OCI-LY1 (cell line): ENCODE results near the gene SLC25A25.

Experiments used
- H2AFZ ChIP-seq: fragments of 200-600 bp; sonication (generic), shearing (Covaris generic); 2 replicates; pipeline ENCODE4 v1.6.0; 2014; ENCODE audit warnings: antibody characterized with exemption, mild to moderate bottlenecking, low read length
- H3F3A ChIP-seq: fragments of 200-600 bp; sonication (generic), shearing (Covaris generic); 2 replicates; pipeline ENCODE4 v1.6.0; 2014; ENCODE audit warnings: mild to moderate bottlenecking, antibody characterized with exemption, low read length, moderate library complexity; ENCODE audit not compliant: insufficient read depth
- H3K27ac ChIP-seq: fragments of 200-600 bp; sonication (generic); 2 replicates; pipeline ENCODE4 v1.5.1; 2014; ENCODE audit warnings: low read length, mixed run types, mild to moderate bottlenecking, low read depth; ENCODE audit not compliant: poor library complexity, severe bottlenecking
- H3K27me3 ChIP-seq: fragments of 200-600 bp; sonication (generic); 2 replicates; pipeline ENCODE4 v1.6.0; 2014; ENCODE audit warnings: antibody characterized with exemption, mild to moderate bottlenecking, low read length, moderate library complexity; ENCODE audit not compliant: insufficient read depth
- H3K36me3 ChIP-seq: fragments of 200-600 bp; sonication (generic); 2 replicates; pipeline ENCODE4 v1.6.1; 2014; ENCODE audit warnings: mild to moderate bottlenecking, antibody characterized with exemption, low read length, moderate library complexity, mixed read lengths; ENCODE audit not compliant: insufficient read depth
- H3K4me1 ChIP-seq: fragments of 200-600 bp; sonication (generic); 2 replicates; pipeline ENCODE4 v1.5.1; 2014; ENCODE audit warnings: mild to moderate bottlenecking, low read length, moderate library complexity; ENCODE audit not compliant: insufficient read depth, severe bottlenecking
- H3K4me2 ChIP-seq: fragments of 200-600 bp; sonication (generic), shearing (Covaris generic); 2 replicates; pipeline ENCODE4 v1.6.1; 2014; ENCODE audit warnings: low read length
- H3K4me3 ChIP-seq: fragments of 200-600 bp; sonication (generic); 2 replicates; pipeline ENCODE4 v1.5.1; 2014; ENCODE audit warnings: low read length, low read depth, mild to moderate bottlenecking, mixed read lengths; ENCODE audit not compliant: poor library complexity, severe bottlenecking
- H3K79me2 ChIP-seq: fragments of 200-600 bp; shearing (Covaris generic); 2 replicates; pipeline ENCODE4 v1.6.1; 2016; ENCODE audit warnings: mixed run types, low read length, mixed read lengths; ENCODE audit not compliant: insufficient read depth
- H3K9ac ChIP-seq: fragments of 200-600 bp; sonication (generic), shearing (Covaris generic); 2 replicates; pipeline ENCODE4 v1.6.1; 2014; ENCODE audit warnings: mild to moderate bottlenecking, low read length, mixed read lengths
- H3K9me2 ChIP-seq: fragments of 200-600 bp; sonication (generic), shearing (Covaris generic); 2 replicates; pipeline ENCODE4 v1.6.1; 2014; ENCODE audit warnings: low read depth, mild to moderate bottlenecking, low read length, mixed read lengths
- H3K9me3 ChIP-seq: fragments of 200-600 bp; shearing (Covaris generic); 2 replicates; pipeline ENCODE4 v1.6.1; 2014; ENCODE audit warnings: low read length, mixed read lengths
- H4K20me1 ChIP-seq: fragments of 200-600 bp; sonication (generic), shearing (Covaris generic); 2 replicates; pipeline ENCODE4 v1.6.0; 2016; ENCODE audit warnings: mild to moderate bottlenecking, low read length; ENCODE audit not compliant: insufficient read depth
- CTCF ChIP-seq: fragments of 200-600 bp; sonication (generic), shearing (Covaris generic); IDR thresholded peaks from 2 replicates; pipeline ENCODE4 v1.5.1; 2017; ENCODE audit warnings: mild to moderate bottlenecking, antibody characterized with exemption, low read length, moderate library complexity, mixed read lengths
- EZH2 ChIP-seq: fragments of 200-600 bp; sonication (generic), shearing (Covaris generic); IDR thresholded peaks from 2 replicates; pipeline ENCODE4 v1.8.0; 2017; ENCODE audit warnings: borderline replicate concordance, mixed run types, mild to moderate bottlenecking, antibody characterized with exemption, low read length, moderate library complexity, mixed read lengths

SLC25A25 gene

DNA sequence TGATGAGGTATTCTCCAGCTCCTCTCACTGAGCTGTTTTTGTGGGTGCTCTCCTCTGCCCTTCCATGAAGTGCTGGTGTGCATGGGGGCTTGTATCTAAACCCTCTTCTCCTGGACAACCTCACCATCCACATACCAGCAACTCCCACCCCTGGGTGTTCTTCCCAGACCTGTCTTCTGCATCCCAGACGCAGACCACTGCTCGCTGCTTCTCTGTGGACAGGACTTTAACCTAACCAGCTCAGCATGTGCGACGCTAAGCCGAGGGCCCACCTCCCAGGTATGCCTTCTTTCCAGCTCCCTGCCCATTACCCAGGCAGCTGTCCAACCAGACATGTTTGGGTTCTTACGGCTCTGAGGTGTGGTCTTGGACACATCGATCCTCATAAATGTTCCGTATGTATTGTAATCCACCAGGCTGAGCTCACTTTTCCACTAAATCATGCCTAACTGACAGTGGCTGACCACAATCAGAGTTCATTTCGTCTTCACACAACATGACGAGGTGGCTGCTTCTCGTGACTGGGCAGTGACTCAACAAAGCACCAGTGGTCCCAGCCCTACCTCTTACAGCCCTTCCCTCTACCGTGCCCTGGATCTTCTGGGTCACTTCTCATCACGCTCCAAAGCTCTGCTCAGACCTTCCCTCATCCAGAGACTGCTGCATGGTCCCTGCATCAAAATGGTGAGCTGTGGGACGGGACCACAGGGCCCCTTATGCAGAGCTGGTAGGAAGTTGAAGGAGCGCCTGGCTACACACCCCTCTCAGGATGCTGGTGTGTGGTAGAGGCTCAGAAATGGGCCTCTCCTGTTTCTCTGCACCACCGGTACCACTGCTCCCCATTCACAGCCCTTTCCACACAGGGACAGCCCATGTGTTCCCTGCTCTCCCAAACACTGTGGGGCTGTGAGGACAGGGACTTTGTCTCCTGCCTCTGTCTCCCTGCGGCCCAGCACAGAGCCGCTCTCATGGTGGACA lies 69.1 kb downstream of the SLC25A25 start:
- H3K9me2 ChIP-seq, result no peaks in the 10 kb centered on the region
- no peak overlapping the region for H2AFZ ChIP-seq
- H3K36me3 ChIP-seq, result no peaks in the 10 kb centered on the region
- no peak for TF ChIP-seq EZH2
- no peak for TF ChIP-seq CTCF
- H4K20me1 ChIP-seq, result no peaks in the 10 kb centered on the region
- H3K27ac ChIP-seq, result no peak overlapping the region
- no peaks in the 10 kb centered on the region for H3K79me2 ChIP-seq
- H3K4me3 ChIP-seq, result no peak overlapping the region
- H3K27me3 ChIP-seq, result no peaks in the 10 kb centered on the region
- H3K4me1 ChIP-seq, result no peaks in the 10 kb centered on the region
- no peak overlapping the region for H3K4me2 ChIP-seq
- no peaks in the 10 kb centered on the region for H3K9me3 ChIP-seq
- no peaks in the 10 kb centered on the region for H3F3A ChIP-seq
- H3K9ac ChIP-seq, result no peak overlapping the region

DNA sequence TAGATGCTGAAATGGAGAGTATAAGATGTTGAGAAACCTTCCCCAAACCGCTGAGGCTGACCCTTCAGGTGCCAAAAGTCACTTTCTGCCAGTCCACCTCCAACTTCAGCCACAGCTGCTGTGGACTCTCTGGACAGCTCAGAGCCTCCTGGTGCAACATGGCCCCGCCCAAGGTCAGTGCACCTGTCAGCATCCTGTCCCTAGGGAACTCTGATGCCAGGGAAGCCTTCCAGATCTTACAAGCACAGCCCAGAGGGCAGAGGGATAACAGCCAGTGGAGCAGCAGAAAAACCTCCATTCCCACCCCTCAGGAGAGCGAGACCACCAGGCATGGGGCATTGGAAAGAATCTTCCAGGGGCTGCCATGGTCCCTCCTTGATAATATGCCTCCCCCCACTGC lies 70.0 kb downstream of the SLC25A25 start:
- H3K4me3 ChIP-seq, result no peak overlapping the region
- H3K9ac ChIP-seq, result no peak overlapping the region
- H3K4me2 ChIP-seq, result no peak overlapping the region
- H3K79me2 ChIP-seq, result no peaks in the 10 kb centered on the region
- no peaks in the 10 kb centered on the region for H3K36me3 ChIP-seq
- no peaks in the 10 kb centered on the region for H3K27me3 ChIP-seq
- no peak overlapping the region for H3K27ac ChIP-seq
- no peaks in the 10 kb centered on the region for H3K9me2 ChIP-seq
- H2AFZ ChIP-seq, result no peak overlapping the region
- TF ChIP-seq CTCF, result no peak
- no peak for TF ChIP-seq EZH2
- no peaks in the 10 kb centered on the region for H3K9me3 ChIP-seq
- H3F3A ChIP-seq, result no peaks in the 10 kb centered on the region
- H3K4me1 ChIP-seq, result no peaks in the 10 kb centered on the region
- H4K20me1 ChIP-seq, result no peaks in the 10 kb centered on the region

DNA sequence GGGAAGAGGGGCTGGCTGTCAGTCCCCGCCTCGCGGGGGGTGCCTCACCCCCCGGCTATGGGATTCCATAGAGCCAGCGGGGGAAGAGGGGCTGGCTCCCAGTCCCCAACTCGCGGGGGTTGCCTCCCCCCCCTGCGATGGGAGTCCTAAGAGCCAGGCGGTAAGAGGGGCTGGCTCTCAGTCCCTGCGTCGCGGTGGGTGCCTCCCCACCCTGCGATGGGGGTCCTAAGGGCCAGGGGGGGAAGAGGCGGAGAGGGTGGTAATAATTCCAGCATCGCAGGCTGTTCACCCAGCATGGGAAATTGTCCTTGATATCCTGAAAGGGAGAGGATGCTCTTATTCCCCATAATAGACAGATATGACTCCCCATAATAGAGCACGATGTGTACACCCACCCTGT lies 71.6 kb downstream of the SLC25A25 start:
- no peaks in the 10 kb centered on the region for H3K9me2 ChIP-seq
- no peak overlapping the region for H3K4me3 ChIP-seq
- H3K9ac ChIP-seq, result no peak overlapping the region
- H3K4me1 ChIP-seq, result no peaks in the 10 kb centered on the region
- H4K20me1 ChIP-seq, result no peaks in the 10 kb centered on the region
- no peak overlapping the region for H3K4me2 ChIP-seq
- no peaks in the 10 kb centered on the region for H3K9me3 ChIP-seq
- no peak overlapping the region for H2AFZ ChIP-seq
- no peak overlapping the region for H3K27ac ChIP-seq
- no peaks in the 10 kb centered on the region for H3K27me3 ChIP-seq
- no peaks in the 10 kb centered on the region for H3K36me3 ChIP-seq
- no peaks in the 10 kb centered on the region for H3F3A ChIP-seq
- TF ChIP-seq EZH2 (no peak), CTCF (no peak)
- H3K79me2 ChIP-seq, result no peaks in the 10 kb centered on the region
